GM18520 (cell line): Measurements from ENCODE around the gene PDCD5.
A peak's percentile ranks its signal among the peaks of the same experiment; 100 is the strongest.
"Not testable (repeated sequence)": the region's sequence is repeated elsewhere in the genome, so short reads cannot be mapped to it uniquely, and the experiment has no call there.

Source experiments
- ATAC-seq: cut with Tn5 transposase; IDR thresholded peaks from one replicate; pipeline ENCODE4 v1.9.1; 2021; ENCODE audit not compliant: unreplicated experiment

Gene PDCD5, protein sequence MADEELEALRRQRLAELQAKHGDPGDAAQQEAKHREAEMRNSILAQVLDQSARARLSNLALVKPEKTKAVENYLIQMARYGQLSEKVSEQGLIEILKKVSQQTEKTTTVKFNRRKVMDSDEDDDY

DNA sequence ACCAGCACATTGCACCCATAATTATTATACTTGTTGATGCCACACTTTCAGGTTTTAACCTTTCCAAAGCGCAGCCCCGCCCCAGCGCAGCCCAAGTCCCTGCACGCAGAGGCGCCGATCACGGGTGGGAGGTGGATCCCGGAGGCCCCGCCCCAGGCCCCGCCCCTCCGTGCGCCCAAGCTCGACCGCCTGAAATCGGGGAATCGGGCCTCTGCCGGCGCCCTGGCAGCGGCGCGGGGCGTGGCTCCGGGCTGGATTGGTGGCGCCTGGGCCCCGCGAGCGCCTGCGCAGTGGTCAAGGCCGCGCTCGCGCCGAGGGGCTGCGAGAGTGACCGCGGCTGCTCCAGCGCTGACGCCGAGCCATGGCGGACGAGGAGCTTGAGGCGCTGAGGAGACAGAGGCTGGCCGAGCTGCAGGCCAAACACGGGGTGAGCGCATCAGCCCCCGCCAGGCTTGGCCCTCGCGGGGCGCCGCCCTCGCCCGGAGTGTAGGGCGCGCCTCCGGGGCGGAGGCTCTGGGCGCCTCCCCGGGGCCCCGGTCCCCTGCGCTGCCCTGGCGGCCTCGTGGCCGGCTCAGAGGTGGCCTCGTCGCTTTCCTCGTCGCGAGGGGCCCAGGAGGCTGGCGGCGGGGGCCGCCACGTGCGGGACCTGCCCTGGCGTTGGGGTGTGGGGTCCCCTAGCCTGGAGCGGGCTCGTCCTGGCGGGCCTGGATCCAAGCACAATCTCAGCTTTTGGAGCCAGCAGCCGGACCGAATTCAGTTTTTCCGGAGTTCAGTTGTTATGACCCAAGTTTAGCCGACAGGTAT, at the start of gene PDCD5:
TSS of gene PDCD5 (plus strand) at position 290 of the 804 bp plus-strand sequence. CDS start at position 362, 72 bp downstream.
- peak; percentile 89 for ATAC-seq

DNA sequence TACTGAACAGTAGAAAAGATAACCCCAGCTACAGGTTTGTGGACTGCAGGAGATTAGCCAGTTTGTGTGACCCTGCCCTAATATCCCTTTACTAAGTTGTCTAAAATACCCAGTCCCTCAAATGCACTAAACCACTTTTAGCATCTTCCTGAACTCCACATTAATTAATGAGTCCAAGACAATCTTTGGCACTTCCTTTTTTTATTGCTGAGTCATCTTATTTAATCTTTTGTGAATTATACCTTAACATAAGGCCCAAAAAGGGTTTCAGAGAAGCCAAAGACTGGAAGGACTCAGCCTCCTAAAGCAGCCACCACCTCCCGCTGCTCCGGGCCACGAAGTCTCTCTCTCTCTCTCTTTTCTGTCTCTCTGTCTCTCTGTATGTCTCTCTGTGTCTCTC, 48.8 kb upstream of the PDCD5 start:
- ATAC-seq, result no peak

DNA sequence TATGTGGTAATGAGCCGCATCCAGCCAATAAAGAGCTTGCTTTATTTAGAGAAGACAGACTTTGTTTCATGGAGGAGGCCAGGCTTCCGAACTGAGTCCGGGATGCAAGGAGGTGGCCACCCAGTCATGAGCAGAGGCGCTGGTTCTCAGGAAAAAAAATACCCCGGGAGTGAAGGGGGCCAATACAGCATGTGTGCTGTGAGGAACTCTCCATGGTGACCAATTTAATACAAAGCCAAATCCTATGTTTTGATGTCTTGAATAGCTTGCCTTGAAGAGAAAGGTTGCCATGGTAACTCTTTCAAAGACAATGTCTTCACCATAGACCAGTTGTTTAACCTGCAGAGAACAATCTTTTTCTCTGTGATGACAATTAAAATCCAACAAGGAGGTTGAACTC, 43.4 kb upstream of the PDCD5 start:
- ATAC-seq, result no peak

DNA sequence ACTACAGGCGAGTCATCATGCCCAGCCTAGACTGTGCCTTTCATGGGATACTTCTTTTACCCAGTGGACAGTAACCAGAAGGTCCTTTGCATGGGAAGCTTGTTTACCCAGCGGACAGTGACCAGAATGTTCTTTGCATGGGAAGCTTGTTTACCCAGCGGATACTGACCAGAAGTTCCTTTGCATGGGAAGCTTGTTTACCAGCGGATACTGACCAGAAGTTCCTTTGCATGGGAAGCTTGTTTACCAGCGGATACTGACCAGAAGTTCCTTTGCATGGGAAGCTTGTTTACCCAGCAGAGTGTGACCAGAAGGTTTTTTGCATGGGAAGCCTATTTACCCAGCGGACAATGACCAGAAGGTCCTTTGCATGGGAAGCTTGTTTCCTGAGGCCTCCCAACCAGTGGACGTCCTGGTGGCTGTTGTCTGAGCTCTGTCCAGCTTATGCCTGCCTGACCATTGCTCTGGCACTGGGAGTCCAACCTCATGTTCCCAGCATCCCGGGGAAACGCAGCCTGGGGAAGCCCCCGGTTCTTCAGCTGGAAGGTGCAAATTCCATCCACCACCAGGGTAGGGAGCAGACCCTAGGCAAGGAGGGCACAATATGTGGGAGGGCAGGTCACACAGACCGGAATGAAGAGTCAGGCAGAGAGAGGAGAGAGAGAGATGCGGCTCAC, 41.6 kb upstream of the PDCD5 start:
- ATAC-seq, result no peak

DNA sequence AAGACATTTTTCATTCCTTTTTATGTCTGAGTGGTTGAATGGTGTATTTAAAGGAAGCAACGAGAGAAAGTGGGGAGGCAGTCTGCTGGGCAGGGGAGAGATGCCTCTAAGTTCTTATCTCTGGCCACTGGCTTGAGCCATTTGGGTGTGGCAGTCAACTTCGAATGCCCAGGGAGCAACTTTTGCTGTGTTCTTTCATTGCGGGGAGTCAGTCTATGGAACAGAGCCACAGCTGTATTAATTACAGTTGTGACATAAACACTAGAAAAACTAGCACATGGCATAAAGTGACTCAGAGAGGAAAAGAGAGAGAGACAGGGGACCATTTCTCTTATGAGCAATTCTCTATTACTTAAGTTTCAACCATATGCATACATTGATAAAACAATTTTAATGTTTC, 40.4 kb upstream of the PDCD5 start:
- no peak for ATAC-seq

DNA sequence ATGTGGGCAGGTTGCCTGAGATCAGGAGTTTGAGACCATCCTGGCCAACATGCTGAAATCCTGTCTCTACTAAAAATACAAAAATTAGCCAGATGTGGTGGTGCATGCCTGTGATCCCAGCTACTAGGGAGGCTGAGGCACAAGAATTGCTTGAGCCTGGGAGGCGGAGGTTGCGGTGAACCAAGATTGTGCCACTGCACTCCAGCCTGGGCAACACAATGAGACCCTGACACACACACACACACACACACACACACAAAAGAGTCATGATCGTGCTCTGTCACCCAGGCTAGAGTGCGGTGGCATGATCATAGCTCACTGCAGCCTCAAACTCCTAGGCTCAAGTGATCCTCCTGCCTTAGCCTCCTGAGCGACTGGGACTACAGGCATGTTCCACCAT, 39.6 kb upstream of the PDCD5 start:
- not testable (repeated sequence) for ATAC-seq

DNA sequence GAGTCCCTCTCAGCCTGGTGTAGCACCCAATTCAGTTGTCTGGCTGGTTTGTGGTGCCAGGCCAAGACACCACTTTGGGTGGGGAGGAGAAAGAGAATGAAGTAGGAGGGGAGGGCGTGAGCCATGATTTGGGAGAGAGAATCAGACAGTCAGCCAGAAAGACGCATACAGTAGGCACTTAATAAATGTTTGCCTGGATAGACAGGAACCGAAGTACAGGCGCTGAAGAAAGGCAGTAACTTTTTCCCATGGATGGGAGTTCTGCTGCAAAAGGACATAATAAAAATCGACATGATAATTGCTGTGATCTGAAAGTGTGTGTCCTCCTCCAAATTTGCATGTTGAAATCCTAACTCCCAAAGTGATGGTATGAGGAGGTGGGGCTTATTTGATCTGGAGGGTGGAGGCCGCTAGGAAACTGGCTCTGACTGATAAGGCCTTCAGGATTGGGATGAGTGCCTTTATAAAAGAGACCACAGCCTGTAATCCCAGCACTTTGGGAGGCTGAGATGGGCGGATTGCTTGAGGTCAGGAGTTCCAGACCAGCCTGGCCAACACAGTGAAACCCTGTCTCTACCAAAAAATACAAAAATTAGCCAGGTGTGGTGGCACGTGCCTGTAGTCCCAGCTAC, 38.4 kb upstream of the PDCD5 start:
- no peak for ATAC-seq

DNA sequence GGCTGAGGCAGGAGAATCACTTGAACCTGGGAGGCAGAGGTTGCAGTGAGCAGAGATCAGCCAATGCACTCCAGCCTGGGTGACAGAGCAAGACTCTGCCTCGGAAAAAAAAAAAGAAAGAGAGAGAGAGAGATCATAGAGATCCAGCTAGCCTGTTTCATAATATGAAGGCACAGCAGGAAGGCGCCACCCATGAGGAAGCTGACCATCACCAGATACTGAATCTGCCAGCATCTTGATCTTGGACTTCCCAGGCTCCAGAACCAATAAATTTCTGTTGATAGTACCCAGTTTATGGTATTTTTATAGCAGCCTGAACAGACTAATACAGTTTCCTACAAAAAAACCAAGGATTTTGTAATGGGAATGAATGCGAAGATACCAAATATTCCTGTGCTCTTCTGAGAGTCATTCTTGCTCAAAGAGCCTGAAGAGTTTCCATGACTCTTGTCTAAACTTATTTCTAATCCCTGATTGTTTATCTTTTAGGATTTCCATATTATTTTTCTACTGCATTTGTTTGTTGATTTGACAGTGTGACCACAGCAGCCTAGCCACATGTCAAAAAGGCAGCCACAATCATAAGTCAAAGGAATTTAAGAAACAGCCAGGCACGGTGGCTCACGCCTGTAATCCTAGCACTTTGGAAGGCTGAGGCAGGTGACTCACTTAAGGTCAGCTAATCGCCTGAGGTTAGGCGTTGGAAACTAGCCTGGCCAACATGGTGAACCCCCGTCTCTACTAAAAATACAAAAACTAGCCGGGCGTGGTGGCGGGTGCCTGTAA, 37.7 kb upstream of the PDCD5 start:
- ATAC-seq, result no peak

DNA sequence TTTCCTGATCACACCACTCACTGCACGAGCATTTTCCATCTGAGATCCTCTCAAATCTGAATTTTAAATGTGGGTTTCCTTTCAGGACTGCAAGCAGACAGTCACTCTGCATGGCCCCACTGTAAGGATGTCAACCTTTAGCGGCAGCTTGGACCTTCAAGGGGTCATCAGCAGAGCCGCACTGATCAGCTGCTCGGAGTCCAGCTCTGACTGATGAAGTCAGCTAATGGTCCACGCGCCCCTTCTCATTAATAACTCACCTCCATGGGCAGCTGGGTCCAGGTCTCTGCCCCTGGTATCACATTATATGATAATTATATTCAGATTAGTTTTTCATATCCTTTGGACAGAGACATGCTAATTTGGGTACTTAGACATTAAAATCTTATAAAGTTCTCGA, 36.1 kb upstream of the PDCD5 start:
- ATAC-seq, result no peak

DNA sequence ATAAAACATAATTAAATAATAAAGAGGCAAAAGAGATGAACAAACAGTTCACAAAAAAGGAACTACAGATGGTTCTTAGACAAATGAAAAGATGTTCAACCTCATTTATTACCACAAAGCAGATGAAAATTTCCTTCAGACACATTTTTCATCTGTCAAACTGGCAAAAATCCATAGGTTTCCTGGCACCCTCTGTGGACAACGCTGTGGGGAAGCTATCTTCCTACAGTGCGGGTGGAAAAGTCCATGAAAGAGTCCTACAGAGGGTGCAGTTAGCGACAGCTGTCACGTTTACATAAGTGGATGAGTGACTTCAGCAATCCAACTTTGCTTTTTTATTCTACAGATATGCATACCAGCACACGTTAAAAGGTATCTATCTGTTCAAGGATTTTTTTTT, 30.3 kb upstream of the PDCD5 start:
- no peak for ATAC-seq

DNA sequence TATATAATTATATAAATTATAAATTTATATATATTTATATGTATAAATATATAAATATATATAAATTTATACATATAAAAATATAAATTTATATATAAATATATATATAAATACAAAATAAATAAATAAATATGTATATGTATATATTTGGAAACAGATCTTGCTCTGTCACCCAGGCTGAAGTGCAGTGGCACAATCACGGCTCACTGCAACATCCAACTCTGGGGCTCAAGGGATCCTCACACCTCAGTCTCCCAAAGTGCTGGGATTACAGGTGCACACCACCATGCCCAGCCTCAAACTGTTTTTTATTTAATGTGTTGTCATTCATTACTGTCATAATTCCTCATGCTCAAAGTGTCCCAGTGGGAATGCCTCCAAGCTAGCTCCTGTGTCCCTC, 25.2 kb upstream of the PDCD5 start:
- no peak for ATAC-seq

DNA sequence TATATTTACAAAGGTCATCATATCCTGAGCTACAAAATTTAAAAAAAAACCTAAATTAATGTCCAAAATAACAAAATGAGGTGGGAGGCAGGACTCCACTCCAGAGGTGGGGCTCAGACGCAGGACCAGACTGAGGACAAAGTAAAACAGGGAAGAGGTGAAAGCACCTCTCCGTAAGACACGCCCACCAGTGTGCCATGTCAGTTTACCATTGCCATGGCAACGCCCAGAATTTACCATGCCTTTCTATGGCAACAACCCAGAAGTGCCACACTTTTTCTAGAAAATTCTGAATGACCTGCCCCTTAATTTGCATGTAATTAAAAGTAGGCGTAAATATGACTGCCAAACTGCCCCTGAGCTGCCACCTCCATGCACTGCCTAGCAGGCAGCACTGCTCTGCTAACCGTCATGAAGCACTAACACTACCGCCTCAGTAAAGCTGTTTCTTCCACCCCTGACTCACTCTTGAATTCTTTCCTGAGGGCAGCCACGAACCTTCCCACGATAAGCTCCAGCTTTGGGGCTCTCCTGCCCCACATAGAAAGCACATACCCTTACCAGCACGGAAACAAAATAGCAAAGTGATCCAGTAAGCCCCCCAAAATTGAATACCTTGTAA, 22.3 kb upstream of the PDCD5 start:
- no peak for ATAC-seq

DNA sequence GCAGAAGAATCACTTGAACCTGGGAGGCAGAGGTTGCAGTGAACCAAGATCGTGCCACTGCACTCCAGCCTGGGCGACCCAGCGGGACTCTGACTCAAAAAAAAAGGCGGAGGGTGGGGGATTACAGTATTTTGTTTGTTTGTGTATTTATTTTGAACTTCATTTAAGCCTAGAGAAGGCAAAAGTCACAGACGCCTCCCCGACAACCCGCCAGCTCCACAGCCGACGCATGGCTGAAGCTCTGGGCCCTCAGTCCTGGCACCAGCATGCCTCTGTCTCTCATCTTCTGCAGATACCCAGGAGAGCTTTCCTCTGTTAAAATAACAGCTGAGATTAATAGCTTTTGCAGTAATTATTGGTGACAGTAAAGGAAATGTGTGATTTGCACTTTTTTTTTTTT, 17.2 kb upstream of the PDCD5 start:
- no peak for ATAC-seq

DNA sequence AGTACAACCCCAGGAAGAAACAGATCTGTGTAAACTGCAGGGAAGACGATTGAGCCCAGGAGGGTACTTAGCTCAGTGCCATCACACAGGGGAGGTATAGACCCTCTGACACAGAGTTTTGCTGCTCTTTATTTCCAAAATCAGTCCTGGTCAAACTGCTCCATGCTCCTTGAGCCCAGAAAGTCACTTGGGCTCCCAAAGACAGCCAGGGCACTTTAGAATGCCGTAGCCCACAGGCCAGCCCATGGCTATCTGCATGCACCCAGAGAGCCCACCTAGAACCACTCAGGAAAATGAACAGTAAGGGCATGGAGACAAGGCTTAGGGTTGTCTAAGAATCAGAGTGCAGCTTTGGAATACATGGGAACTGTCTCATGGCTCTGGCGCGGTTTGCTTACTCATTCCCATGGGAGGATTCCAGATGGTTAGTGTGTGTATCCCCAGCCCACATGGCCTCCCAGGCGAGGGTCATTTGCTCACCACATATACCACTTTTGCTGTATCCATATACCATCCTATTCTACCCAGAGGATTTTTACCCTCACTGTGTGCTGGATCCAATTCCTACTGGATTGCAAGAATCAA, 14.7 kb upstream of the PDCD5 start:
- ATAC-seq, result no peak

DNA sequence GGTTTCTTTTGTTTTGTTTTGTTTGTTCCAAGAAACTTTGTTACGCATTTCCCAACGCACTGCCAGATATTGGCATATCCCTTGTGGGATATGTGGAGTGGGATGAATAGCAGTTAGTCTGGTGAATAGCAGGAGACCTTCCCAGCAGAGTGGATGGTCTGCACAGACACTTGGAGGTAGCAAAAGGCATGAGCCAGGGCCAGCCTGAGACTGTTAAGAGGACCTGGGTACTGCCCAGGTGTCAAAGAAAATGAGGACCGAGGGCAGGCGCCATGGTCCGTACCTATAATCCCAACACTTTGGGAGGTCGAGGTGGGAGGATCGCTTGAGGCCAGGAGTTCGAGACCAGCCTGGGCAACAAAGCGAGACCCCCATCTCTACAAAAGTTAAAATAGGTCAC, 13.5 kb upstream of the PDCD5 start:
- ATAC-seq, result no peak

DNA sequence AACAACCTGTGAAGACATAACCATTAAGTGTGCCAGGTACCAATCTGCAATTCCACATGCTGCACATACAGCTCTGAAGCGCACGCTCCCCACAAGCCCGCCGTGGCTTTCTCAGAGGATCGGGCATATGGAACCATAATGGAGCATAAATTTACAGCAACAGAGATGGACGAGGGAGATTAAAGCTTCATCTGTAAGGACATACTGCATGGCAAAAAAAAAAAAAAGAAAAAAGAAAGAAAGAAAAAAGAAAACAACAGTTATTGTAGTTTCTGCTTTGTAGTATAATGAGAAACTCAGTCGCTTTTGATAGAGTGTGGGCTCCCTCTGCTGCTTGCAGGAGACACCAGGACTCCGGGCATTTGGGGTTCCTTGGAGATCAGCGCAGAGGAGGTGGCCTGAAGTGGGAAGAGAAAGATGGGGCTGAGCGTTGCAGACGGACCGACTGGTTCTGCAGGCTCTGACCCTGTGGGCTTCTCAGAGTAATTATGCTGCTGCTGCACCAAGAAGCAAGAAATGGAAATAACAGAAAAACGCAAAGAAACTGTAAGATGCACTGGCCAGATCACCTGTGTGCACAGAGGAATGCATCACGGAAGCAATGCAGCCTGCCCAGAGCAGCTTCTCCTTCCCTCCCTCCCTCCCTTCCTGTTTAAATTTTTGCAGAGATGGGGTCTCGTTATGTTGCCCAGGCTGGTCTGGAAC, 10.8 kb upstream of the PDCD5 start:
- no peak for ATAC-seq

DNA sequence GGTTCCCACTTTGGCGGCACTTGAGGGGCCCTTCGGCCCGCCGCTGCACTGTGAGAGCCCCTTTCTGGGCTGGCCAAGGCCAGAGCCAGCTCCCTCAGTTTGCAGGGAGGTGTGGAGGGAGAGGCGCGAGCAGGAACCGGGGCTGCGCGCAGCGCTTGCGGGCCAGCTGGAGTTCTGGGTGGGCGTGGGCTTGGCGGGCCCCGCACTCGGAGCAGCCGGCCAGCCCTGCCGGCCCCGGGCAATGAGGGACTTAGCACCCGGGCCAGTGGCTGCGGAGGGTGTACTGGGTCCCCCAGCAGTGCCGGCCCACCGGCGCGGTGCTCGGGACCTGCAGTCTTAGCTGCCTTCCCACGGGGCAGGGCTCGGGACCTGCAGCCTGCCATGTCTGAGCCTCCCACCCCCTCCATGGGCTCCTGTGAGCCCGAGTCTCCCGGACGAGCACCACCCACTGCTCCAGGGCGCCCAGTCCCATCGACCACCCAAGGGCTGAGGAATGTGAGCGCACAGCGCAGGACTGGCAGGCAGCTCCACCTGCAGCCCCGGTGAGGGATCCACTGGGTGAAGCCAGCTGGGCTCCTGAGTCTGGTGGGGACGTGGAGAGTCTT, 9.4 kb upstream of the PDCD5 start:
- ATAC-seq, result not testable (repeated sequence)

DNA sequence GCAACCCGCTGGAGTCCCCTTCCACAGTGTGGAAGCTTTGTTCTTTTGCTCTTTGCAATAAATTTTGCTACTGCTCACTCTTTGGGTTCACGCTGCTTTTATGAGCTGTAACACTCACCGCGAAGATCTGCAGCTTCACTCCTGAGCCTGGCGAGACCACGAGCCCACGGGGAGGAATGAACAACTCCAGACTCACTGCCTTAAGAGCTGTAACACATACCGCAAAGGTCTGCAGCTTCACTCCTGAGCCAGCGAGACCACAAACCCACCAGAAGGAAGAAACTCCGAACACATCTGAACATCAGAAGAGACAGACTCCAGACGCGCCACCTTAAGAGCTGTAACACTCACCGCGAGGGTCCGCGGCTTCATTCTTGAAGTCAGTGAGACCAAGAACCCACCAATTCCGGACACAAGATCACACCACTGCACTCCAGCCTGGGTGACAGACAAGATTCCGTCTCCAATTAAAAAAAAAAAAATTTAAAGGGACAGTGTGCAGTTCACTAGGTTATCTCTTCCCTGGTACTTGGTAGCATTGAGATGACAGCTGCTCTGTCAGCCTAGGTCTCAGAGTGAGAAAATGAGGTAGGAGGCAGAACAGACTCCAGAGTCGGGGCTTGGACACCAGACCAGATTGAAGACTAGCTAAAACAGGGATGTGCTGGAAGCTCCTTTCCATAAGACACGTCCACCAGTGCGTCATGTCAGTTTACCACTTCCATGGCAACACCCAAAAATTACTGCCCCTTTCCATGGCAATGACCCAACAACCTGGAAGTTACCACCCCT, 8.1 kb upstream of the PDCD5 start:
- not testable (repeated sequence) for ATAC-seq

DNA sequence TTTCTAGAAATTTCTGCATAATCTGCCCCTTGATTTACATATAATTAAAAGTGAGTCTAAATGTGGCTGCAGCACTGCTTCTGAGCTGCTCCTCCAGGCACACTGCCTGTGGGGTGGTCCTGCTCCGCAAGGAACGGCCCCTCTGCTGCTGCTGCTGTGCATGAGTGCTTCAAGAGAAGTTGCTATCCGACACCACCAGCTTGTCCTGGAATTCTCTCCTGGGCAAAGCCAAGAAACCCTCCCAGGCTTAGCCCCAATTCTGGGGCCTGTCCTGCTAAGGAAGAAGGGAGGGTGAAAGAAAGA, 7.5 kb upstream of the PDCD5 start:
- no peak for ATAC-seq
